ENCODE measurements around the gene LEKR1. TPM values are rescaled to one million over a fixed set of nuclear protein-coding genes. Genes with fewer than 3 reads are reported as not detected.

The LEKR1 gene
- total and polyA plus RNA-seq, 2 of the 13 experiments (the other 11 are each of a cell fraction or from before 2014, with no cell fraction given), result 0.49 to 1.5 TPM

- no peak overlapping the region for H3K4me2 ChIP-seq (ENCODE audit: low read depth, low read length)
- H2AFZ ChIP-seq (ENCODE audit: low read length), result no peak overlapping the region
- no peaks in the 10 kb centered on the region for H3K79me2 ChIP-seq (ENCODE audit: insufficient read depth, low read length)
- no peak overlapping the region for H3K27ac ChIP-seq (ENCODE audit: extremely low read length, insufficient read depth, low read length)
- no TSS peak for BruUV-seq (replicated peaks)
- FAIRE-seq, result no peak
- H3K36me3 ChIP-seq (replicated peaks in 1 of 2; ENCODE audit: control insufficient read depth in 1 of 2, insufficient read depth in 2 of 2, low read length in 2 of 2), result no peaks in the 10 kb centered on the region
- H3K4me3 ChIP-seq (replicated peaks in 1 of 3; ENCODE audit: insufficient read depth in 1 of 3, low read depth in 2 of 3, low read length in 3 of 3), result no peak overlapping the region
- CTCF ChIA-PET (ENCODE audit: low intra/inter-chr PET ratio, low total read pairs), result no interaction called here
- H3K27me3 ChIP-seq (ENCODE audit: control insufficient read depth in 1 of 2, insufficient read depth in 2 of 2, low read length in 2 of 2), result peaks cover 2 to 12% of the 10 kb centered on the region in 2 experiments; a peak in 3 of 5 replicates
- intact Hi-C loops (cut with micrococcal nuclease; ENCODE audit: unreplicated experiment), result no loop called here
- H3K4me1 ChIP-seq (ENCODE audit: insufficient read depth, low read length), result 0 out of 2 replicates have a peak, but pooled peaks cover 11% of the 10 kb centered on the region
- WGBS (ENCODE audit: low lambda C conversion rate), result 0% methylated on average over 3 of the region's 3 CpGs
- no peak overlapping the region for H3K9ac ChIP-seq (ENCODE audit: insufficient read depth, low read depth, low read length)
- H4K20me1 ChIP-seq (ENCODE audit: insufficient read depth, low read length), result no peaks in the 10 kb centered on the region
- no peak for TF ChIP-seq SMAD9 (CRISPR knock-in tag; IDR thresholded peaks at IDR 0.05)
- TF ChIP-seq FOXK2 (IDR thresholded peaks at IDR 0.05), result no peak
- no peak for ATAC-seq
- in situ Hi-C loops (cut with HindIII; ENCODE audit: extremely low pct_ligation_motif_present, low pct_unique_long_range_greater_than_20kb), result no loop called here
- POLR2A ChIA-PET, result interaction anchor here (1.9 kb wide), 1 partner anchor 22 kb away, joined by 5 read pairs; no protein-coding TSS in a partner anchor
- DNase-seq (ENCODE audit: low spot score), result no peak
- no peaks in the 10 kb centered on the region for H3K9me3 ChIP-seq (ENCODE audit: low read length)
Measured at GRCh38 chr3:157067114-157067513, 241.0 kb downstream of the LEKR1 start.

DNA sequence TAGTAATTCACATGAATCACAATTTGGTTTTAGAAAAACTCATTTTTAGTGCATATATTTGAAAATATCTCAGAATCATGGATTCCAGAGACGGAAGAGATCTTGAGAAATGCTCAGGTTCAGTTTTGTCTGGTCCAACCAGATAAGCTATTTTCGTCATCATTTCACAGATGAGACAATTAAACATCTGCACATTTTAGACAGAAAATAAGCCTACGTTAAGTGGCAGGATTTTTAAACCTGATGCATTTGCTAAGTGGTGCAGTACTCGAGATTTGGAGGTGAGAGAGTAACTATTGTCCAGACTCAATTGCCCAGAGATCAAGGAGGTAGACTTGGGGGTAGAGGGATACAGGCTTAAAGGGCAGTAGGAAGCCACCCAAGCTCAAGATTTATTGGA, 243.3 kb downstream of the LEKR1 start:
- H3K9me3 ChIP-seq (ENCODE audit: low read length), result no peaks in the 10 kb centered on the region
- ATAC-seq, result no peak
- in situ Hi-C loops (cut with HindIII; ENCODE audit: extremely low pct_ligation_motif_present, low pct_unique_long_range_greater_than_20kb), result no loop called here
- no peak overlapping the region for H2AFZ ChIP-seq (ENCODE audit: low read length)
- FAIRE-seq, result no peak
- H4K20me1 ChIP-seq (ENCODE audit: insufficient read depth, low read length), result no peaks in the 10 kb centered on the region
- no peaks in the 10 kb centered on the region for H3K36me3 ChIP-seq (replicated peaks in 1 of 2; ENCODE audit: control insufficient read depth in 1 of 2, insufficient read depth in 2 of 2, low read length in 2 of 2)
- no TSS peak for BruUV-seq (replicated peaks)
- POLR2A ChIA-PET, result no interaction called here
- peaks cover 2 to 12% of the 10 kb centered on the region in 2 experiments; a peak in 3 of 5 replicates for H3K27me3 ChIP-seq (ENCODE audit: control insufficient read depth in 1 of 2, insufficient read depth in 2 of 2, low read length in 2 of 2)
- H3K4me3 ChIP-seq (replicated peaks in 1 of 3; ENCODE audit: insufficient read depth in 1 of 3, low read depth in 2 of 3, low read length in 3 of 3), result no peak overlapping the region
- WGBS (ENCODE audit: low lambda C conversion rate), result 58% methylated on average over 4 of the region's 4 CpGs
- H3K4me1 ChIP-seq (ENCODE audit: insufficient read depth, low read length), result 0 out of 2 replicates have a peak, but pooled peaks cover 11% of the 10 kb centered on the region
- no peak overlapping the region for H3K4me2 ChIP-seq (ENCODE audit: low read depth, low read length)
- CTCF ChIA-PET (ENCODE audit: low intra/inter-chr PET ratio, low total read pairs), result no interaction called here
- DNase-seq (ENCODE audit: low spot score), result no peak
- intact Hi-C loops (cut with micrococcal nuclease; ENCODE audit: unreplicated experiment), result no loop called here
- no peaks in the 10 kb centered on the region for H3K79me2 ChIP-seq (ENCODE audit: insufficient read depth, low read length)
- H3K27ac ChIP-seq (ENCODE audit: extremely low read length, insufficient read depth, low read length), result no peak overlapping the region
- H3K9ac ChIP-seq (ENCODE audit: insufficient read depth, low read depth, low read length), result no peak overlapping the region
- TF ChIP-seq HNF4G (IDR thresholded peaks at IDR 0.05; ENCODE audit: borderline replicate concordance, low read depth, low read length), result no peak
- TF ChIP-seq HNF4G (CRISPR knock-in tag; IDR thresholded peaks at IDR 0.05; ENCODE audit: borderline replicate concordance, low read depth), result no peak
- no peak for TF ChIP-seq ZNF577 (CRISPR knock-in tag; IDR thresholded peaks at IDR 0.05; ENCODE audit: borderline replicate concordance, low read depth)
- TF ChIP-seq ZBTB34 (CRISPR knock-in tag; IDR thresholded peaks at IDR 0.05), result no peak
- no peak for TF ChIP-seq MEIS1 (CRISPR knock-in tag; IDR thresholded peaks at IDR 0.05; ENCODE audit: borderline replicate concordance)
- TF ChIP-seq, protein P1, sequence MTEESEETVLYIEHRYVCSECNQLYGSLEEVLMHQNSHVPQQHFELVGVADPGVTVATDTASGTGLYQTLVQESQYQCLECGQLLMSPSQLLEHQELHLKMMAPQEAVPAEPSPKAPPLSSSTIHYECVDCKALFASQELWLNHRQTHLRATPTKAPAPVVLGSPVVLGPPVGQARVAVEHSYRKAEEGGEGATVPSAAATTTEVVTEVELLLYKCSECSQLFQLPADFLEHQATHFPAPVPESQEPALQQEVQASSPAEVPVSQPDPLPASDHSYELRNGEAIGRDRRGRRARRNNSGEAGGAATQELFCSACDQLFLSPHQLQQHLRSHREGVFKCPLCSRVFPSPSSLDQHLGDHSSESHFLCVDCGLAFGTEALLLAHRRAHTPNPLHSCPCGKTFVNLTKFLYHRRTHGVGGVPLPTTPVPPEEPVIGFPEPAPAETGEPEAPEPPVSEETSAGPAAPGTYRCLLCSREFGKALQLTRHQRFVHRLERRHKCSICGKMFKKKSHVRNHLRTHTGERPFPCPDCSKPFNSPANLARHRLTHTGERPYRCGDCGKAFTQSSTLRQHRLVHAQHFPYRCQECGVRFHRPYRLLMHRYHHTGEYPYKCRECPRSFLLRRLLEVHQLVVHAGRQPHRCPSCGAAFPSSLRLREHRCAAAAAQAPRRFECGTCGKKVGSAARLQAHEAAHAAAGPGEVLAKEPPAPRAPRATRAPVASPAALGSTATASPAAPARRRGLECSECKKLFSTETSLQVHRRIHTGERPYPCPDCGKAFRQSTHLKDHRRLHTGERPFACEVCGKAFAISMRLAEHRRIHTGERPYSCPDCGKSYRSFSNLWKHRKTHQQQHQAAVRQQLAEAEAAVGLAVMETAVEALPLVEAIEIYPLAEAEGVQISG (CRISPR knock-in tag; IDR thresholded peaks at IDR 0.05), result no peak
- no peak for TF ChIP-seq KAT2B (IDR thresholded peaks at IDR 0.05; ENCODE audit: borderline replicate concordance, low read depth, low read length)
- TF ChIP-seq, protein P2, sequence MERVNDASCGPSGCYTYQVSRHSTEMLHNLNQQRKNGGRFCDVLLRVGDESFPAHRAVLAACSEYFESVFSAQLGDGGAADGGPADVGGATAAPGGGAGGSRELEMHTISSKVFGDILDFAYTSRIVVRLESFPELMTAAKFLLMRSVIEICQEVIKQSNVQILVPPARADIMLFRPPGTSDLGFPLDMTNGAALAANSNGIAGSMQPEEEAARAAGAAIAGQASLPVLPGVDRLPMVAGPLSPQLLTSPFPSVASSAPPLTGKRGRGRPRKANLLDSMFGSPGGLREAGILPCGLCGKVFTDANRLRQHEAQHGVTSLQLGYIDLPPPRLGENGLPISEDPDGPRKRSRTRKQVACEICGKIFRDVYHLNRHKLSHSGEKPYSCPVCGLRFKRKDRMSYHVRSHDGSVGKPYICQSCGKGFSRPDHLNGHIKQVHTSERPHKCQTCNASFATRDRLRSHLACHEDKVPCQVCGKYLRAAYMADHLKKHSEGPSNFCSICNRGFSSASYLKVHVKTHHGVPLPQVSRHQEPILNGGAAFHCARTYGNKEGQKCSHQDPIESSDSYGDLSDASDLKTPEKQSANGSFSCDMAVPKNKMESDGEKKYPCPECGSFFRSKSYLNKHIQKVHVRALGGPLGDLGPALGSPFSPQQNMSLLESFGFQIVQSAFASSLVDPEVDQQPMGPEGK (CRISPR knock-in tag; IDR thresholded peaks at IDR 0.05), result no peak
- no peak for TF ChIP-seq NFATC3 (CRISPR knock-in tag; IDR thresholded peaks at IDR 0.05)
- no peak for TF ChIP-seq ZNF12 (CRISPR knock-in tag; IDR thresholded peaks at IDR 0.05)
- TF ChIP-seq TRIM24 (CRISPR knock-in tag; IDR thresholded peaks at IDR 0.05), result no peak
- TF ChIP-seq KDM4B (CRISPR knock-in tag; IDR thresholded peaks at IDR 0.05), result no peak
